ENCODE data around the gene KRTAP16-1. TPM values are rescaled to one million over a fixed set of nuclear protein-coding genes. Genes with fewer than 3 reads are reported as not detected.

KRTAP16-1 gene
- total RNA-seq, 3 donors from 2014 or later (not counting 1 experiment from before 2014, with no cell fraction given): 0.16 to 0.23 (median 0.23) TPM

- Mint-ChIP-seq H3K4me1 (peaks cover 9 to 10% of the 10 kb centered on the region in 2 donors), H3K36me3 (no peaks in the 10 kb centered on the region), H3K27me3 (ENCODE audit: low read depth in 2 of 2) (peaks cover 0 to 6% of the 10 kb centered on the region in 2 donors), H3K27ac (no peak overlapping the region), H3K9me3 (no peaks in the 10 kb centered on the region), H3K4me3 (no peak overlapping the region)
- Histone ChIP-seq H3K4me3 (ENCODE audit: low read length) (no peak overlapping the region), H3K27ac (ENCODE audit: low read length) (no peak overlapping the region), H3K4me1 (ENCODE audit: control insufficient read depth, insufficient read depth, low read length) (peaks cover 37% of the 10 kb centered on the region), H3K9me3 (ENCODE audit: control insufficient read depth, insufficient read depth, low read length) (no peaks in the 10 kb centered on the region), H3K36me3 (ENCODE audit: control insufficient read depth, insufficient read depth, low read length) (no peaks in the 10 kb centered on the region), H3K27me3 (ENCODE audit: control insufficient read depth, insufficient read depth, low read length) (no peaks in the 10 kb centered on the region)
- TF ChIP-seq, protein P1, sequence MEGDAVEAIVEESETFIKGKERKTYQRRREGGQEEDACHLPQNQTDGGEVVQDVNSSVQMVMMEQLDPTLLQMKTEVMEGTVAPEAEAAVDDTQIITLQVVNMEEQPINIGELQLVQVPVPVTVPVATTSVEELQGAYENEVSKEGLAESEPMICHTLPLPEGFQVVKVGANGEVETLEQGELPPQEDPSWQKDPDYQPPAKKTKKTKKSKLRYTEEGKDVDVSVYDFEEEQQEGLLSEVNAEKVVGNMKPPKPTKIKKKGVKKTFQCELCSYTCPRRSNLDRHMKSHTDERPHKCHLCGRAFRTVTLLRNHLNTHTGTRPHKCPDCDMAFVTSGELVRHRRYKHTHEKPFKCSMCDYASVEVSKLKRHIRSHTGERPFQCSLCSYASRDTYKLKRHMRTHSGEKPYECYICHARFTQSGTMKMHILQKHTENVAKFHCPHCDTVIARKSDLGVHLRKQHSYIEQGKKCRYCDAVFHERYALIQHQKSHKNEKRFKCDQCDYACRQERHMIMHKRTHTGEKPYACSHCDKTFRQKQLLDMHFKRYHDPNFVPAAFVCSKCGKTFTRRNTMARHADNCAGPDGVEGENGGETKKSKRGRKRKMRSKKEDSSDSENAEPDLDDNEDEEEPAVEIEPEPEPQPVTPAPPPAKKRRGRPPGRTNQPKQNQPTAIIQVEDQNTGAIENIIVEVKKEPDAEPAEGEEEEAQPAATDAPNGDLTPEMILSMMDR (IDR thresholded peaks at IDR 0.05): peak; percentile 17
- peak in 1 of 3 donors; percentile 55 for ATAC-seq
- DNase-seq: peak in 1 of 2 donors; percentile 47
- intact Hi-C loops (cut with micrococcal nuclease): loop anchor here (10.0 kb wide), 2 partner anchors 425 to 525 kb away; no protein-coding TSS in a partner anchor
- 74% methylated on average over 11 of the region's 13 CpGs for WGBS (ENCODE audit: insufficient coverage)
These were observed 20.3 kb upstream of the KRTAP16-1 start for GRCh38 chr17:41329279-41329948.

- Histone ChIP-seq H3K9me3 (ENCODE audit: control insufficient read depth, insufficient read depth, low read length) (no peaks in the 10 kb centered on the region), H3K27ac (ENCODE audit: low read length) (no peak overlapping the region), H3K4me3 (ENCODE audit: low read length) (no peak overlapping the region), H3K4me1 (ENCODE audit: control insufficient read depth, insufficient read depth, low read length) (peaks cover 28% of the 10 kb centered on the region), H3K36me3 (ENCODE audit: control insufficient read depth, insufficient read depth, low read length) (no peaks in the 10 kb centered on the region), H3K27me3 (ENCODE audit: control insufficient read depth, insufficient read depth, low read length) (no peaks in the 10 kb centered on the region)
- DNase-seq (no peak), ATAC-seq (no peak)
- no peaks in the 10 kb centered on the region for H3K9me3 Mint-ChIP-seq
- H3K4me1 Mint-ChIP-seq: peaks cover 0 to 2% of the 10 kb centered on the region in 2 donors
- intact Hi-C loops (cut with micrococcal nuclease): loop anchor here (10.0 kb wide), 2 partner anchors 423 to 523 kb away; no protein-coding TSS in a partner anchor
- 75% methylated on average over 7 of the region's 7 CpGs for WGBS (ENCODE audit: insufficient coverage)
- H3K36me3 Mint-ChIP-seq: no peaks in the 10 kb centered on the region
- TF ChIP-seq, protein P1 (IDR thresholded peaks at IDR 0.05): no peak
- no peak overlapping the region for H3K4me3 Mint-ChIP-seq
- peaks cover 0 to 3% of the 10 kb centered on the region in 2 donors for H3K27me3 Mint-ChIP-seq (ENCODE audit: low read depth in 2 of 2)
- H3K27ac Mint-ChIP-seq: no peak overlapping the region
These were observed 19.1 kb upstream of the KRTAP16-1 start for GRCh38 chr17:41328207-41328606.

DNA sequence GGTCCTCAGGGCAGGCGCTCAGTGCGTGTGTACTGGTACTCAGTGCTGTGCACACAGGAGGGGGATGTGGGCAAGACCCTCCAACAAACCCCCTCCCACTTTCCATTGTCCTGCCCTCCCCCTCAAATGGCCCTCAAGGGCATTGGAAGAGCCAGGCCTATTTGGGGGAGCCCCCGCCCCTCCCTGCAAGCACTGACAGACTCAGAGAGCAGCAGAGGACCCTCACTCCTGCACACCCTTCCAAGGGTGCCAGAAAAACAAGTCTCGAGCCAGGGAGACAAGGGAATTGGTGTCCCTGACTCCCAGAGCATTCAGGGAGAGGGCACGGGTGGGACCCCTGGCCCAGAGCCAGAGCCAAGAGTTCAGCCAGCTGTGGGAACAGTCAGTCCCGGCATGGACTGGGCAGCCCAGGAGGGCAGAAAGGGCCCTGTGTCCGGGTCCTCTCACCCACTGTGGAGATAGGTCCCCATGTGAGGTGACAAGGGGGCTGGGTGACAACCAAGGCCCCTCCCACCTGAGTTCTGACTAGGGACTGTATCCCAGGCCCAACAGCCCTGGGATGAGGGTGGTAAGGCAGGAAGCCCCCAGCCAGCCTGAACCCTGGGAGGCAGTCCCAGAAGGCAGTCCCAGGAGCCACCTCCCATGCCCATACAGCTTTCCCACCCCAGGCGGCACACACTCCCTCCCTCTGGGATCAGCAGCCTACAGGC, 18.5 kb upstream of the KRTAP16-1 start:
- H3K4me1 ChIP-seq (ENCODE audit: control insufficient read depth, insufficient read depth, low read length): peaks cover 28% of the 10 kb centered on the region
- no peak overlapping the region for H3K4me3 Mint-ChIP-seq
- TF ChIP-seq, protein P1 (IDR thresholded peaks at IDR 0.05): no peak

More for the DNA sequence above, 18.5 kb upstream of the KRTAP16-1 start:
- DNase-seq: no peak
- Histone ChIP-seq H3K36me3 (ENCODE audit: control insufficient read depth, insufficient read depth, low read length) (no peaks in the 10 kb centered on the region), H3K27ac (ENCODE audit: low read length) (no peak overlapping the region), H3K4me3 (ENCODE audit: low read length) (no peak overlapping the region), H3K9me3 (ENCODE audit: control insufficient read depth, insufficient read depth, low read length) (no peaks in the 10 kb centered on the region), H3K27me3 (ENCODE audit: control insufficient read depth, insufficient read depth, low read length) (no peaks in the 10 kb centered on the region)
- intact Hi-C loops (cut with micrococcal nuclease): loop anchor here (10.0 kb wide), 2 partner anchors 423 to 523 kb away; no protein-coding TSS in a partner anchor
- ATAC-seq: no peak
- H3K27me3 Mint-ChIP-seq (ENCODE audit: low read depth in 2 of 2): peaks cover 0 to 3% of the 10 kb centered on the region in 2 donors
- H3K36me3 Mint-ChIP-seq: no peaks in the 10 kb centered on the region
- no peaks in the 10 kb centered on the region for H3K4me1 Mint-ChIP-seq
- 89% methylated on average over 6 of the region's 8 CpGs for WGBS (ENCODE audit: insufficient coverage)
- no peak overlapping the region for H3K27ac Mint-ChIP-seq
- no peaks in the 10 kb centered on the region for H3K9me3 Mint-ChIP-seq
